KG1 (cell line): ENCODE data around the gene ESYT1.
"Not testable (repeated sequence)": the region's sequence is repeated elsewhere in the genome, so short reads cannot be mapped to it uniquely, and the experiment has no call there.

Source experiments
- DNase-seq: peaks from one replicate; lab custom pipeline; 2025; lab: John Stamatoyannopoulos, UW

ESYT1 gene

GRCh38 chr12:56104109-56104814 is 23.8 kb upstream of the ESYT1 start, which contains the start of gene PA2G4:
TSS of gene PA2G4 (plus strand) at chr12:56104559. CDS start at chr12:56104738, 179 bp downstream.
- peak; percentile 70 for DNase-seq

DNA sequence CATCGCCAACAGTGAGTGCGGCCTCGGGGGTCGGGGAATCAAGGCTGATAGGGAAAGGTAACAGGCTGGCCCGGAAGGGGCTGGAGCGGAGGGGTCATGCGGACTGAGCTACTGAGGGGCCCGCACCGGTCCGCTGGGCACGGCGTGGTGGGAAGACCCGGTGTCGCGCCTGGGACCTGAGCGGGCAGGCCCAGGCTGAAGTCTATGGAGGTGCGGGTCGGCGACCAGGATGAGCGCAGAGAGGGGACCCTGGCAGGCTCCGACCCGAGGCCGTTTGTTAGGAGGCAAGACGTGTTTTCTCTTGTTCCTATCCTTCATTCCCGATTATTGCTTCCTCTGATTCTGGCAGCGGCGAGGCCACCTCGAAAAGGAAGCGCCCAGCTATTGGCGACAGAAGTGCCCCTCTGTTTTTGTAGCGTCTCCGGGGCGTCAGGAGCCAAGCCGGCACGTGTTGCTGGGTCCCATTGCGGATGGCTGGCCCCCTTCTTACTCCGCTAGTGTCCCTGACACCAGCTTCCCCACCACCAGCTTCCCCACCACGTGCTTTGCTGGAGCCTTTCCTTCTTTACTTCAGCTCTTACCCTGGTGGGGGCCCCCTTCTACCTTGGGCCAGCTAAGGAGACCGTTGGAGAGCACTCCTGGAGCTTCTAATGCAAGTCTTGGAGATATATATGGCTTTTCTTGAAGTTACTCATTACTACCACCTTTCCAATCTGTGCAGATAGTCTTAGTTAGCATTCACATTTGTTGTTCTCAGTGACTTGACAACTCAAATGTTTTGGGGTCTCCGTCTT is 23.1 kb upstream of the ESYT1 start:
- no peak for DNase-seq

GRCh38 chr12:56105609-56105902 is 22.5 kb upstream of the ESYT1 start:
- DNase-seq: no peak

DNA sequence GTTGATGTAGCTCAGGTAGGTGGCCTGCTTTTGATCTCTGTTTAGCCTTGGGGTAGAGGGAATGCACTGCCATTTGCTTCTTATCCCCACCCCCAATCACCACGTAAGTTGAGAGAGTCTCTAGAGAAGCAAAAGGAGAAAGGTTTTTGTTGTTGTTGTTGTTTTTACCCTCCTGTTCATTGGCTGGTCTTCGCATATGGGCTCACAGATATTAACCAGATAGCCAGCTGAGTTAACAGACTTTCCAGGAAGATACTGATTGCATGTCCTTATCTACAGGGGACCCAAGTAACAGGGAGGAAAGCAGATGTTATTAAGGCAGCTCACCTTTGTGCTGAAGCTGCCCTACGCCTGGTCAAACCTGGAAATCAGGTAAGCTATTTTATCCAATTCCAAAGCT is 20.8 kb upstream of the ESYT1 start:
- no peak for DNase-seq

DNA sequence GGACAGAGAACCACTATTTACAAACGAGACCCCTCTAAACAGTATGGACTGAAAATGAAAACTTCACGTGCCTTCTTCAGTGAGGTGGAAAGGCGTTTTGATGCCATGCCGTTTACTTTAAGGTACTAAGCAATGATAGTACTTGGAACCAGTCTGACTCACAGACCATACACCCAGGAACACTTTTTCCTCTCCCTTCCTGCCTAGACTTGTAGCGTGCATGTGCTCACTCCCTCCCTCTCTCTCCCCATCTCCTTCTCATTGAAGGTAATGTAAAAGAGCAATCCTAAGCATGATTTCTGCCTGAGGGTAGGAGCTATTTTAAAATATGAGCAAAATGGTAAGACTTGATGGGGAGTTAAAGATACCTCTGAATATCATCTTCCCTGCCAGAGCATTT is 17.5 kb upstream of the ESYT1 start:
- no peak for DNase-seq

GRCh38 chr12:56114084-56114483 is 14.0 kb upstream of the ESYT1 start:
- no peak for DNase-seq

- no peak for DNase-seq
Observed at GRCh38 chr12:56115329-56115728, 12.7 kb upstream of the ESYT1 start.

- DNase-seq: peak; percentile 64
Observed at GRCh38 chr12:56116267-56117081, 11.6 kb upstream of the ESYT1 start, which contains the start of gene RPL41. TSS of gene RPL41 (plus strand) at chr12:56116633.

DNA sequence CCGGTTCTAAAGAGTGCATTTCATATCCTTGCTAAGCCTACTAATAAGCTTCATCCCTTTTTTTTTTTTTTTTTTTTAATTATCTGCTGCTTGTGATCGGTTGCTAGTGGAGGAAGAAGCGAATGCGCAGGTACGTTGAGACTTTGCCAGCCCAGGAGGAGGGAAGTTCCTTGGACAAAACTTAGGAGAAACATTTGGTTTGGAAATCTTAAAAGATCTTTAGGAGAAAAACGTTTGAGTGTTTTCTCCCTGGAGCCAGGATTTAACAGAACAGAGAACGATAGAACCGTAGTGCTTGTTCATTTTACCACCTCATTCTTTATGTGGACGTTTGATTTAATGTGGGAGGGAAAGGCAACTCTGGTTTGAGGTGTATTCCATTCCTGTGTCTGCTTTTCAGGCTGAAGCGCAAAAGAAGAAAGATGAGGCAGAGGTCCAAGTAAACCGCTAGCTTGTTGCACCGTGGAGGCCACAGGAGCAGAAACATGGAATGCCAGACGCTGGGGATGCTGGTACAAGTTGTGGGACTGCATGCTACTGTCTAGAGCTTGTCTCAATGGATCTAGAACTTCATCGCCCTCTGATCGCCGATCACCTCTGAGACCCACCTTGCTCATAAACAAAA is 10.9 kb upstream of the ESYT1 start:
- DNase-seq: not testable (repeated sequence)

- peak; percentile 72 for DNase-seq
Observed at GRCh38 chr12:56117778-56118687, 10.0 kb upstream of the ESYT1 start, which contains the start of gene ZC3H10. TSS of gene ZC3H10 (plus strand) at chr12:56118266. CDS start at chr12:56120563, 2,297 bp downstream.

GRCh38 chr12:56118688-56119357 is 9.2 kb upstream of the ESYT1 start:
- DNase-seq: no peak

- no peak for DNase-seq
Observed at GRCh38 chr12:56119361-56119796, 8.7 kb upstream of the ESYT1 start.

DNA sequence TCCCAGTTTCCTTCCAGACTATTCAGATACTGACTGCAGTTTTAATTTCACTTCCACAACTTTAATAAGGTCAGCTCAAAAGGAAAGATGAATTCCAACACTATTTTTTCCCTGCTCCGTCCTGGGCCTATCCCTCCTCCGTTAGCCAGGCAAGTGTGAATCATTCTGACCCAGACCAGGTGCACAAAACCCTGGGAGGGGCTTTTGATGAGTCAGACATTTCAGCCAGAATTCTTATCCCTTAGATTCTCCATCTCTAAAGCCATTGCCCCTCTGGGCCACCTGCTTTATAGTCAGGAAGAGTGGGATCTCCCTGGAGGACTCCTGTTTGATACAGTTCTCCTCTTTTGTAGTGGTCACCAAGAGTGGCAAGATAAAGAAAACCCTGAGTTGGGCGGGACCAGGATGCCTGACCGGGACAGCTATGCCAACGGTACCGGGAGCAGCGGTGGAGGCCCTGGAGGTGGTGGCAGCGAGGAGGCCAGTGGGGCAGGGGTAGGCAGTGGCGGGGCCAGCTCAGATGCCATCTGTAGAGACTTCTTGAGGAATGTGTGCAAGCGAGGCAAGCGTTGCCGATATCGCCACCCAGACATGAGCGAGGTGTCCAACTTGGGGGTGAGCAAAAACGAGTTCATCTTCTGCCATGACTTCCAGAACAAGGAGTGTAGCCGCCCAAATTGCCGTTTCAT is 7.8 kb upstream of the ESYT1 start:
- DNase-seq: no peak

DNA sequence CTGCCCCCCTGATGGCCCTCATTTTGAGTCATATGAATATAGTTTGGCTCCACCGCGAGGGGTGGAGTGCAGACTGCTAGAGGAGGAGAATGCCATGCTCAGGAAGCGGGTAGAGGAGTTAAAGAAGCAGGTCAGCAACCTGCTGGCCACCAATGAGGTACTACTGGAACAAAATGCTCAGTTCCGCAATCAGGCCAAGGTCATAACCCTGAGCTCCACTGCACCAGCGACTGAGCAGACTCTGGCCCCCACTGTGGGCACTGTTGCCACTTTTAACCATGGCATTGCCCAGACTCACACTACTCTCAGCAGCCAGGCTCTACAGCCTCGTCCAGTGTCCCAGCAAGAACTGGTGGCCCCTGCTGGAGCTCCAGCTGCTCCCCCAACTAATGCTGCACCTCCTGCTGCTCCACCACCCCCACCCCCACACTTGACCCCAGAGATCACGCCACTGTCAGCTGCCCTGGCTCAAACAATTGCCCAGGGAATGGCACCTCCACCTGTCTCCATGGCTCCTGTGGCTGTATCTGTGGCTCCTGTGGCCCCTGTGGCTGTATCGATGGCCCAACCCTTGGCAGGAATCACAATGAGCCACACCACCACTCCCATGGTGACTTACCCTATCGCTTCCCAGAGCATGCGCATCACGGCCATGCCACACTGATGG is 6.7 kb upstream of the ESYT1 start:
- DNase-seq: no peak

DNA sequence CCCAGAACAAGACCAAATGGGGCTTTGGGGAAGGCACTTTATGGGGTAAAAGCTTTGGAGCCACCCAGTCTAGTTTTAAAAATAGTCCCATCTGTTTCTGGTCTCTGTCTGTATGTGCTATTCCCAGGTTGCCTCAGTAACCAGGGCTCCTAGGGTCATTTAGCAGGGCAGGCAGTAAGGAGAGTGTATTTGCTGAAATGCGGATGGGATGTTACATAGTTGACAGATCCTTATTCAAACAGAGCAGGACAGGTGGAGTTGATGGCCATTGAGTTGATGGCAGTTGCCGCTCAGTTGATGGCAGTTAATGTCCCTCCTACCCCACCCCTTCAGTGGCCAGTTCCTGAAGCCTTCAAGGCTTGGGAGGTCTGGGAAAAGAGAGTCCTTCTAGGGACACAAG is 5.4 kb upstream of the ESYT1 start:
- no peak for DNase-seq

DNA sequence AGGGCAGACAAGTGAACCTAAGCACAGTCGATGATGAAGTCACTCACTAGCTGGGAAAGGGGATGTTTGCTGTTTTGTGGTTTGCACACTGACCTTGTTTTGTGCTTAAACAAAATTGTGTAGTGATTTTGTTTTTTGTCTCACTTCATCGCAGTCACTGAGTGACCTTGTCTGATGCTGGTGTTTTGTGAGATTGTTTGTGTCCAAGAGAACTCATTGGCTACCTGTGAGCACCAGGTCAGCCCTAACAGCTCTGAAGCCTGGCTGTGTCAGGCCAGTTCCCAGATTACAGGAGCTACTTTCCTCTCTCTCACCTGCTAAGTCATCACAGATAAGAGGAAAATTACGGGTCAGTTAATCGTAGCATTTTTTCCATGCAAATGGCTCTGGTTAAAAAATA is 3.9 kb upstream of the ESYT1 start:
- DNase-seq: no peak

DNA sequence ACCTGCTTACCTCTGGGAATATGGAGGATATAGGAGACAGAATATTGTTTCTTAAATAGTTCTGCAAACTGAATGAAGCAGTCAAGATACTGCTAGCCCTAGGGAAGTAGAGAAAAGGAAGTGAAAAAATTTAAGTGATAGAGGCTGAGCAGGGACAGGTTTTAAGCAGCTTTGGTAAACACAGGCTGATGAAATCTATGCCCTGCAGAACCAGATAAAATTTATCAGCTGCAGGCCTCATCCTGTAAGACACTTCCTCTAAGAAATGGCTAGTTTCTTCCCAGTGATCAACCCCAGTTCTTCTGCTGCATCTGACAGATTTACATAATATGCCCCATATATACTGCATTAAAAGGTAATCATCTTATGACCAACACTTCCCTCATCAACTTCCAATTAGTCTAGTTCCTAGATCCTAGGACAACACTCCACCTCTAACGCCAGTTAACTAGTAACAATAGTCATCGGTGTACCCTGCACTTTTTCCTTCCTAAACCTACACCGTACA is 1.3 kb upstream of the ESYT1 start:
- peak; percentile 5 for DNase-seq

- DNase-seq: no peak
Observed at GRCh38 chr12:56127485-56127887, 581 bp upstream of the ESYT1 start.

GRCh38 chr12:56128670-56129205 is 671 bp downstream of the ESYT1 start:
- DNase-seq: no peak
